H1 (cell line): ENCODE measurements around the gene TFE3. TPM values are rescaled to one million over a fixed set of nuclear protein-coding genes. Genes with fewer than 3 reads are reported as not detected.

ENCODE experiments used
- CTCF ChIA-PET: fragments of 300-600 bp; sonication (Branson Sonifier 250); formaldehyde crosslinking; loops from one replicate; lab custom pipeline; 2021; ENCODE audit not compliant: partially characterized antibody; lab: Charles Lee
- POLR2A ChIA-PET: fragments of 300-600 bp; sonication (Branson Sonifier 250); formaldehyde crosslinking; loops from one replicate; lab custom pipeline; 2021; ENCODE audit warnings: inconsistent platforms; ENCODE audit not compliant: partially characterized antibody; lab: Charles Lee
- DNase-seq, 2 experiments: peaks; one replicate each; pipeline versions ENCODE4 v3.0.0 to v3.0.0-alpha.2; 2010 to 2022; ENCODE audit warnings: low spot score in 2 of 2, low read depth in 1 of 2, mixed read lengths in 1 of 2
- FAIRE-seq: peaks from 2 replicates; lab custom pipeline; 2011; peaks lifted over from hg19 to GRCh38; lab: Jason Lieb, UNC
- H2AFZ ChIP-seq: 2 replicates; pipeline ENCODE4 v1.8.1; 2012; ENCODE audit warnings: low read length, inconsistent platforms
- H2AK5ac ChIP-seq: 2 replicates; pipeline ENCODE4 v1.6.1; 2013; ENCODE audit warnings: low read depth, low read length
- H2BK120ac ChIP-seq: replicated peaks from 2 replicates; pipeline ENCODE3; 2013; ENCODE audit warnings: low read depth, low read length, inconsistent platforms
- H2BK12ac ChIP-seq: 2 replicates; pipeline ENCODE4 v1.6.1; 2013; ENCODE audit warnings: low read depth, low read length
- H2BK15ac ChIP-seq: 2 replicates; pipeline ENCODE4 v1.6.1; 2013; ENCODE audit warnings: low read length
- H2BK20ac ChIP-seq: 2 replicates; pipeline ENCODE4 v1.6.1; 2013; ENCODE audit warnings: low read length
- H2BK5ac ChIP-seq: 2 replicates; pipeline ENCODE4 v1.6.1; 2013; ENCODE audit warnings: low read depth, low read length
- H3K14ac ChIP-seq: 2 replicates; pipeline ENCODE4 v1.6.1; 2013; ENCODE audit warnings: inconsistent platforms; ENCODE audit not compliant: insufficient read length
- H3K18ac ChIP-seq: 2 replicates; pipeline ENCODE4 v1.6.1; 2013; ENCODE audit warnings: low read length; ENCODE audit errors: extremely low read depth
- H3K23ac ChIP-seq: 2 replicates; pipeline ENCODE4 v1.6.1; 2013; ENCODE audit warnings: inconsistent platforms; ENCODE audit not compliant: insufficient read length
- H3K23me2 ChIP-seq: 2 replicates; pipeline ENCODE4 v1.6.1; 2013; ENCODE audit warnings: low read depth, low read length
- H3K27ac ChIP-seq: 2 replicates; pipeline ENCODE4 v1.6.1; 2011; ENCODE audit warnings: low read depth, low read length, inconsistent platforms
- H3K27me3 ChIP-seq, 4 experiments: replicated peaks in 1 of 4; 1 replicate in 1 of 4; 2 replicates in 3 of 4; pipeline versions ENCODE4 v1.6.1 to v1.8.1; 2011 to 2013; ENCODE audit warnings: low read length in 3 of 4, mild to moderate bottlenecking in 3 of 4, inconsistent platforms in 2 of 4, mixed read lengths in 2 of 4, moderate library complexity in 1 of 4; ENCODE audit not compliant: control insufficient read depth in 3 of 4, insufficient read depth in 3 of 4; ENCODE audit errors: extremely low read depth in 1 of 4
- H3K36me3 ChIP-seq, 4 experiments: 2 replicates each; pipeline versions ENCODE4 v1.6.1 to v1.8.1; 2011 to 2013; ENCODE audit warnings: mild to moderate bottlenecking in 4 of 4, low read length in 3 of 4, moderate library complexity in 2 of 4, control low read depth in 1 of 4, inconsistent platforms in 1 of 4; ENCODE audit not compliant: insufficient read depth in 4 of 4, control insufficient read depth in 2 of 4
- H3K4ac ChIP-seq: replicated peaks from 2 replicates; pipeline ENCODE3; 2013; ENCODE audit warnings: low read length, low read depth, mixed read lengths, inconsistent platforms; ENCODE audit not compliant: insufficient read length
- H3K4me1 ChIP-seq, 4 experiments: replicated peaks in 1 of 4; 1 replicate in 1 of 4; 2 replicates in 3 of 4; pipeline versions ENCODE4 v1.6.1 to v1.8.1; 2011 to 2013; ENCODE audit warnings: low read length in 3 of 4, inconsistent platforms in 2 of 4, mixed read lengths in 1 of 4; ENCODE audit not compliant: insufficient read depth in 4 of 4, control insufficient read depth in 3 of 4
- H3K4me2 ChIP-seq, 2 experiments: 2 replicates each; pipeline versions ENCODE4 v1.6.1 to v1.8.1; 2011 to 2013; ENCODE audit warnings: low read depth in 2 of 2, low read length in 2 of 2, control low read depth in 1 of 2, inconsistent platforms in 1 of 2, mild to moderate bottlenecking in 1 of 2; ENCODE audit not compliant: insufficient read depth in 1 of 2
- H3K4me3 ChIP-seq, 4 experiments: fragments of 200-600, 300-600 bp in 1 of 4; sonication (generic), shearing (Covaris generic), sonication (Bioruptor Twin) in 1 of 4; 2 replicates each; pipeline versions ENCODE4 v1.5.1 to v1.8.1; 2011 to 2016; ENCODE audit warnings: low read length in 4 of 4, low read depth in 3 of 4, control low read depth in 2 of 4, inconsistent platforms in 2 of 4, mild to moderate bottlenecking in 2 of 4, mixed read lengths in 1 of 4, moderate library complexity in 1 of 4; ENCODE audit not compliant: insufficient read depth in 2 of 4; ENCODE audit errors: extremely low read depth in 1 of 4
- H3K56ac ChIP-seq: replicated peaks from 2 replicates; pipeline ENCODE3; 2013; ENCODE audit warnings: low read depth, mild to moderate bottlenecking, mixed read lengths, low read length, inconsistent platforms; ENCODE audit not compliant: insufficient read length
- H3K79me1 ChIP-seq: 2 replicates; pipeline ENCODE4 v1.6.1; 2013; ENCODE audit warnings: low read depth, low read length, control low read depth
- H3K79me2 ChIP-seq, 2 experiments: 2 replicates each; pipeline versions ENCODE4 v1.6.1 to v1.8.1; 2012 to 2013; ENCODE audit warnings: low read length in 2 of 2, mild to moderate bottlenecking in 2 of 2, inconsistent platforms in 1 of 2; ENCODE audit not compliant: insufficient read depth in 2 of 2, control insufficient read depth in 1 of 2
- H3K9ac ChIP-seq, 4 experiments: replicated peaks in 1 of 4; 1 replicate in 1 of 4; 2 replicates in 3 of 4; pipeline versions ENCODE4 v1.6.1 to v1.8.1; 2011 to 2013; ENCODE audit warnings: low read depth in 3 of 4, low read length in 3 of 4, control low read depth in 2 of 4, mild to moderate bottlenecking in 2 of 4, moderate library complexity in 2 of 4, inconsistent platforms in 1 of 4; ENCODE audit errors: extremely low read depth in 1 of 4
- H3K9me3 ChIP-seq, 2 experiments: 2 replicates each; pipeline versions ENCODE4 v1.6.1 to v1.8.1; 2012 to 2013; ENCODE audit warnings: mild to moderate bottlenecking in 2 of 2, moderate library complexity in 2 of 2, control low read depth in 1 of 2, inconsistent platforms in 1 of 2, low read depth in 1 of 2, low read length in 1 of 2, mixed read lengths in 1 of 2; ENCODE audit not compliant: insufficient read depth in 2 of 2
- H4K20me1 ChIP-seq, 2 experiments: replicated peaks in 1 of 2; 2 replicates each; pipeline versions ENCODE3 to v1.8.1; 2011 to 2013; ENCODE audit warnings: inconsistent platforms in 2 of 2, low read length in 2 of 2, mild to moderate bottlenecking in 1 of 2; ENCODE audit not compliant: insufficient read depth in 2 of 2, control insufficient read depth in 1 of 2
- H4K5ac ChIP-seq: 2 replicates; pipeline ENCODE4 v1.6.1; 2013; ENCODE audit warnings: low read length, low read depth, mixed read lengths, inconsistent platforms; ENCODE audit not compliant: insufficient read length
- H4K8ac ChIP-seq: 2 replicates; pipeline ENCODE4 v1.8.0; 2013; ENCODE audit warnings: mild to moderate bottlenecking, moderate library complexity, low read length, inconsistent platforms; ENCODE audit not compliant: insufficient read depth; ENCODE audit errors: extremely low read depth
- H4K91ac ChIP-seq: replicated peaks from 2 replicates; pipeline ENCODE3; 2013; ENCODE audit warnings: low read length, mixed read lengths, inconsistent platforms; ENCODE audit not compliant: insufficient read length
- BRCA1 ChIP-seq: IDR thresholded peaks from 2 replicates; pipeline ENCODE4 v1.6.1; 2012; ENCODE audit warnings: low read depth, low read length, improper control_type of control experiment
- CBX8 ChIP-seq: fragments of 300-800, 300-1000 bp; sonication (generic); IDR thresholded peaks from 2 replicates; pipeline ENCODE4 v1.7.1; 2016; ENCODE audit warnings: low read depth, low read length, borderline replicate concordance
- CEBPB ChIP-seq: IDR thresholded peaks from 2 replicates; pipeline ENCODE4 v1.6.1; 2012; ENCODE audit warnings: low read depth, low read length
- GABPA ChIP-seq: IDR thresholded peaks from 2 replicates; pipeline ENCODE4 v1.6.1; 2011; ENCODE audit warnings: mild to moderate bottlenecking, low read length, moderate library complexity, borderline replicate concordance; ENCODE audit not compliant: insufficient read depth
- JUND ChIP-seq: IDR thresholded peaks from 2 replicates; pipeline ENCODE4 v1.6.1; 2011; ENCODE audit warnings: mild to moderate bottlenecking, improper control_type of control experiment, low read length
- KDM1A ChIP-seq: fragments of 200-600, 300-600 bp; sonication (generic); IDR thresholded peaks from 2 replicates; pipeline ENCODE4 v1.7.1; 2016; ENCODE audit warnings: mild to moderate bottlenecking, low read length, borderline replicate concordance
- KDM5A ChIP-seq: fragments of 200-600 bp; IDR thresholded peaks from 2 replicates; pipeline ENCODE4 v1.7.1; 2012; ENCODE audit warnings: mild to moderate bottlenecking, low read length, inconsistent platforms, mixed read lengths
- SUZ12 ChIP-seq: fragments of 200-600 bp; sonication (generic); IDR thresholded peaks from 2 replicates; pipeline ENCODE4 v1.6.1; 2012; ENCODE audit warnings: mild to moderate bottlenecking, inconsistent platforms, low read length, moderate library complexity, mixed read lengths
- WGBS, 2 experiments: shearing (Covaris generic) in 1 of 2; methylation state at CpG; one replicate each; pipeline versions ENCODE4 v1.1.6 to v1.1.7; 2013 to 2015; ENCODE audit warnings: low lambda C conversion rate in 2 of 2, mixed read lengths in 2 of 2, inconsistent platforms in 1 of 2, low coverage in 1 of 2, missing lambda C conversion rate in 1 of 2; ENCODE audit not compliant: insufficient replicate concordance in 2 of 2, insufficient coverage in 1 of 2, insufficient read length in 1 of 2; ENCODE audit errors: extremely low coverage in 1 of 2, missing lambda C conversion rate in 1 of 2; 5-methylcytosine and 5-hydroxymethylcytosine counted together
- polyA plus RNA-seq, 7 experiments: library from polyadenylated mRNA; depleted of rRNA in 3 of 7; stranded (reverse) in 5 of 7; unstranded in 2 of 7; fragments of >200 nt in 5 of 7; fragments of 200-250 nt in 2 of 7; gene quantifications; 1 replicate in 5 of 7; 2 replicates in 1 of 7; 4 replicates in 1 of 7; pipeline versions ENCODE4 v1.2.1 to v1.2.3, GENCODE V29; 2011 to 2013; ENCODE audit warnings: missing spikeins in 2 of 7, mixed read lengths in 2 of 7
- total RNA-seq: library from RNA; stranded (reverse); fragmentation: NEBNext Ultra II Directional; extraction: Animal tissue kit (Norgen Biotek cat#: 25700); gene quantifications from 2 replicates; pipeline ENCODE4 v1.2.1, GENCODE V29; 2021

TFE3 gene
- total and polyA plus RNA-seq, 2 of the 8 experiments (the other 6 are each of a cell fraction or from before 2014, with no cell fraction given), result 33.7 to 52.9 TPM

GRCh38 chrX:49066690-49067089 lies 23.5 kb upstream of the TFE3 start:
- WGBS, 2 experiments, result 64% methylated on average over 6 of the region's 9 CpGs; no CpG with 5 or more reads in 1 of the 2 experiments
- no peaks in the 10 kb centered on the region for H3K79me2 ChIP-seq
- no peak overlapping the region for H2BK20ac ChIP-seq
- no peaks in the 10 kb centered on the region for H3K9me3 ChIP-seq
- TF ChIP-seq SUZ12 (no peak), CEBPB (no peak), BRCA1 (no peak), KDM5A (no peak), GABPA (no peak), KDM1A (no peak), JUND (no peak), CBX8 (no peak)
- H4K8ac ChIP-seq, result no peak overlapping the region
- H3K27ac ChIP-seq, result no peak overlapping the region
- no peak overlapping the region for H2AFZ ChIP-seq
- ChIA-PET CTCF (no interaction called here), POLR2A (interaction anchor here (0.7 to 1.6 kb wide), 2 partner anchors 11 to 155 kb away, joined by 3 read pairs; no protein-coding TSS in a partner anchor)
- H2BK120ac ChIP-seq, result no peak overlapping the region
- H3K4me3 ChIP-seq, result no peak overlapping the region
- H4K5ac ChIP-seq, result no peak overlapping the region
- H3K23ac ChIP-seq, result no peak overlapping the region
- DNase-seq, result no peak
- no peak overlapping the region for H4K91ac ChIP-seq
- H2BK12ac ChIP-seq, result no peak overlapping the region
- H3K4me2 ChIP-seq, result no peak overlapping the region
- no peak overlapping the region for H3K4ac ChIP-seq
- H3K36me3 ChIP-seq, result peaks cover 0 to 12% (median 3%) of the 10 kb centered on the region in 4 experiments; a peak in 2 of 8 replicates
- H2AK5ac ChIP-seq, result no peak overlapping the region
- H3K56ac ChIP-seq, result no peak overlapping the region
- no peak overlapping the region for H3K18ac ChIP-seq
- no peaks in the 10 kb centered on the region for H3K23me2 ChIP-seq
- no peak overlapping the region for H2BK15ac ChIP-seq
- H3K14ac ChIP-seq, result no peak overlapping the region
- peaks cover 0 to 1% of the 10 kb centered on the region in 2 experiments for H4K20me1 ChIP-seq
- no peaks in the 10 kb centered on the region for H3K79me1 ChIP-seq
- H2BK5ac ChIP-seq, result no peak overlapping the region
- H3K4me1 ChIP-seq, result peaks cover 0 to 5% (median 1%) of the 10 kb centered on the region in 4 experiments; a peak in 4 of 7 replicates
- H3K27me3 ChIP-seq, result no peaks in the 10 kb centered on the region
- FAIRE-seq, result no peak
- no peak overlapping the region for H3K9ac ChIP-seq
